ENCODE measurements around the gene COPG2. TPM values are rescaled to one million over a fixed set of nuclear protein-coding genes. Genes with fewer than 3 reads are reported as not detected.

Gene COPG2
- total and polyA plus RNA-seq, 2 of the 4 experiments (the other 2 are of a cell fraction) = 18.1 to 50.0 TPM

- ChIA-PET CTCF (no interaction called here), POLR2A (ENCODE audit: unreplicated experiment) (interaction anchor here (0.6 kb wide), 2 partner anchors 10 to 14 kb away, joined by 3 to 4 read pairs; no protein-coding TSS in a partner anchor)
- Histone ChIP-seq H3K27me3 (ENCODE audit: control insufficient read depth, insufficient read depth, low read length) (peaks cover 5% of the 10 kb centered on the region), H4K5ac (ENCODE audit: low read depth, low read length) (peak overlapping the region; percentile 37; the same call in 1 of the 2 replicates), H4K8ac (ENCODE audit: low read depth in 2 of 2, low read length in 2 of 2) (peak overlapping the region; percentile 19 to 42; a peak in 2 of 4 replicates), H3K9me3 (ENCODE audit: control insufficient read depth, insufficient read depth, low read length) (no peaks in the 10 kb centered on the region), H3K4me1 (ENCODE audit: control insufficient read depth, insufficient read depth, low read length) (peaks cover 10% of the 10 kb centered on the region), H2BK5ac (ENCODE audit: low read depth, low read length, poor library complexity, severe bottlenecking) (peak overlapping the region; percentile 31), H2AK9ac (replicated peaks; ENCODE audit: low read depth, low read length, poor library complexity) (no peak overlapping the region), H2AK5ac (ENCODE audit: low read depth, low read length) (0 out of 2 replicates have a peak overlapping the region, but pooled peaks have one; percentile 53), H3K4me2 (ENCODE audit: low read depth, low read length) (peak overlapping the region; percentile 5; the same call in 1 of the 2 replicates), H2BK120ac (ENCODE audit: low read depth, low read length) (peak overlapping the region; percentile 75), H3K9me1 (ENCODE audit: insufficient read depth, low read length) (no peaks in the 10 kb centered on the region), H2AFZ (replicated peaks; ENCODE audit: low read length, poor library complexity) (peak overlapping the region; percentile 11), H3K9ac (ENCODE audit: low read depth, low read length) (no peak overlapping the region), H2BK15ac (ENCODE audit: low read depth, low read length) (peak overlapping the region; percentile 29; the same call in 2 of the 3 replicates), H3K4me3 (ENCODE audit: insufficient read depth, low read depth, low read length) (no peak overlapping the region), H2BK20ac (ENCODE audit: low read depth, low read length) (peak overlapping the region; percentile 43; the same call in 1 of the 2 replicates), H3K27ac (ENCODE audit: insufficient read depth, low read length) (peak overlapping the region; percentile 56; the same call in 1 of the 2 replicates), H3K56ac (ENCODE audit: extremely low read depth, insufficient read depth, low read length) (0 out of 2 replicates have a peak overlapping the region, but pooled peaks have one; percentile 4), H3K23ac (ENCODE audit: low read depth, low read length) (peak overlapping the region; percentile 32; the same call in 1 of the 2 replicates), H3K18ac (ENCODE audit: low read depth, low read length) (peak overlapping the region; percentile 55), H3K14ac (replicated peaks; ENCODE audit: low read depth, low read length) (peak overlapping the region; percentile 66), H4K20me1 (ENCODE audit: insufficient read depth, low read length) (no peaks in the 10 kb centered on the region), H3K36me3 (ENCODE audit: control insufficient read depth, insufficient read depth, low read length) (no peaks in the 10 kb centered on the region), H3K79me1 (ENCODE audit: low read depth in 1 of 2, low read length in 2 of 2) (0 out of 4 replicates have a peak, but pooled peaks cover 0 to 3% of the 10 kb centered on the region in 2 experiments), H3K4ac (ENCODE audit: low read depth, low read length) (peak overlapping the region; percentile 63), H4K91ac (ENCODE audit: insufficient read depth, low read depth, low read length) (peak overlapping the region; percentile 5; the same call in 1 of the 2 replicates)
- 38% methylated on average over 3 of the region's 10 CpGs; no CpG with 5 or more reads in 1 of the 2 experiments for WGBS, 2 experiments (ENCODE audit: extremely low coverage in 2 of 2, insufficient read length in 1 of 2)
- intact Hi-C loops (cut with micrococcal nuclease) (loop anchor here (1.0 to 5.0 kb wide), 2 partner anchors 47 to 284 kb away; partner anchors contain the start of genes CEP41 and TMEM209), in situ Hi-C loops (cut with MboI; ENCODE audit: low sequenced_read_pairs) (loop anchor here (10.0 kb wide), 1 partner anchor 415 kb away; the partner anchor contains the start of gene KLHDC10), dilution Hi-C loops (cut with HindIII; ENCODE audit: low sequenced_read_pairs, unreplicated experiment) (no loop called here)
- TF ChIP-seq RFX5 (IDR thresholded peaks at IDR 0.05; ENCODE audit: low read depth, low read length) (no peak), CHD1 (IDR thresholded peaks at IDR 0.05; ENCODE audit: low read depth, low read length) (no peak), RAD21 (IDR thresholded peaks at IDR 0.05; ENCODE audit: low read length) (0 out of 2 replicates have a peak, but pooled peaks have one; percentile 4), FOS (IDR thresholded peaks at IDR 0.05; ENCODE audit: low read depth, low read length) (no peak), RCOR1 (IDR thresholded peaks at IDR 0.05; ENCODE audit: insufficient replicate concordance, low read length) (peak; percentile 57), CTCF (conservative IDR thresholded peaks at IDR 0.05; ENCODE audit: low read depth, low read length) (no peak)
- peak; percentile 70 for ATAC-seq (ENCODE audit: low read depth)
- DNase-seq = peak; percentile 85
- BruUV-seq (replicated peaks) = no TSS peak
Measured at GRCh38 chr7:130489140-130489983, 179.2 kb downstream of the COPG2 start.
